ENCODE data around the gene DEDD. TPM values are rescaled to one million over a fixed set of nuclear protein-coding genes. Genes with fewer than 3 reads are reported as not detected.

The DEDD gene
- total RNA-seq, 6 donors from 2014 or later: 26.7 to 45.1 (median 35.1) TPM

- ATAC-seq (ENCODE audit: low FRiP score in 2 of 2): no peak
- no peak overlapping the region for H3K4me3 ChIP-seq
- no peak for TF ChIP-seq POLR2AphosphoS5 (IDR thresholded peaks at IDR 0.05)
- no peak for TF ChIP-seq CTCF (IDR thresholded peaks at IDR 0.05)
- no peak for TF ChIP-seq EP300 (IDR thresholded peaks at IDR 0.05)
- TF ChIP-seq POLR2A (IDR thresholded peaks at IDR 0.05): no peak
- no peaks in the 10 kb centered on the region for H3K27me3 ChIP-seq
- no peak overlapping the region for H3K27ac ChIP-seq
- H3K9me3 ChIP-seq: no peaks in the 10 kb centered on the region
- H3K4me1 ChIP-seq: peaks cover 0 to 5% (median 2%) of the 10 kb centered on the region in 4 donors
- DNase-seq: no peak
- H3K36me3 ChIP-seq: no peaks in the 10 kb centered on the region
Observed at GRCh38 chr1:161076410-161076809, 56.1 kb downstream of the DEDD start.

GRCh38 chr1:161074676-161075368 is 57.6 kb downstream of the DEDD start:
- 81 to 94% methylated on average over 3 to 12 of the region's 12 CpGs for WGBS, 2 donors

GRCh38 chr1:161073474-161074121 is 58.9 kb downstream of the DEDD start:
- H3K9me3 ChIP-seq: no peaks in the 10 kb centered on the region
- H3K27me3 ChIP-seq: no peaks in the 10 kb centered on the region
- peaks cover 0 to 9% (median 2%) of the 10 kb centered on the region in 4 donors for H3K4me1 ChIP-seq
- no peak overlapping the region for H3K4me3 ChIP-seq
- ATAC-seq (ENCODE audit: low FRiP score in 2 of 2) (no peak), DNase-seq (no peak)
- H3K36me3 ChIP-seq: no peaks in the 10 kb centered on the region
- H3K27ac ChIP-seq: no peak overlapping the region
- TF ChIP-seq POLR2AphosphoS5 (IDR thresholded peaks at IDR 0.05): no peak
- TF ChIP-seq CTCF (IDR thresholded peaks at IDR 0.05): no peak
- TF ChIP-seq EP300 (IDR thresholded peaks at IDR 0.05): no peak
- TF ChIP-seq POLR2A (IDR thresholded peaks at IDR 0.05): no peak
- 68 to 93% methylated on average over 3 to 7 of the region's 7 CpGs for WGBS, 2 donors

More at GRCh38 chr1:161074676-161075368, 57.6 kb downstream of the DEDD start:
- ATAC-seq (ENCODE audit: low FRiP score in 2 of 2) (no peak), DNase-seq (peak in 1 of 2 donors; percentile 47)
- no peak overlapping the region for H3K4me3 ChIP-seq
- no peaks in the 10 kb centered on the region for H3K27me3 ChIP-seq
- H3K9me3 ChIP-seq: no peaks in the 10 kb centered on the region
- TF ChIP-seq CTCF (IDR thresholded peaks at IDR 0.05) (no peak), EP300 (IDR thresholded peaks at IDR 0.05) (no peak), POLR2AphosphoS5 (IDR thresholded peaks at IDR 0.05) (no peak), POLR2A (IDR thresholded peaks at IDR 0.05) (no peak)
- H3K4me1 ChIP-seq: peaks cover 0 to 5% (median 2%) of the 10 kb centered on the region in 4 donors
- H3K27ac ChIP-seq: no peak overlapping the region
- no peaks in the 10 kb centered on the region for H3K36me3 ChIP-seq

- TF ChIP-seq POLR2A (IDR thresholded peaks at IDR 0.05) (no peak), POLR2AphosphoS5 (IDR thresholded peaks at IDR 0.05) (no peak), EP300 (IDR thresholded peaks at IDR 0.05) (no peak), CTCF (IDR thresholded peaks at IDR 0.05) (no peak)
- H3K4me1 ChIP-seq: peaks cover 0 to 11% (median 2%) of the 10 kb centered on the region in 4 donors
- DNase-seq (peak in 1 of 2 donors; percentile 62), ATAC-seq (ENCODE audit: low FRiP score in 2 of 2) (no peak)
- 91 to 96% methylated on average over 19 of the region's 19 CpGs for WGBS, 2 donors
- H3K4me3 ChIP-seq: no peak overlapping the region
- H3K9me3 ChIP-seq: no peaks in the 10 kb centered on the region
- H3K27ac ChIP-seq: no peak overlapping the region
- H3K27me3 ChIP-seq: no peaks in the 10 kb centered on the region
- no peaks in the 10 kb centered on the region for H3K36me3 ChIP-seq
Observed at GRCh38 chr1:161072751-161073449, 59.6 kb downstream of the DEDD start.
